Measurements from ENCODE around the gene C14orf132.

C14orf132 gene

GRCh38 chr14:96092936-96093335, 53.8 kb downstream of the C14orf132 start:
- no peak for TF ChIP-seq CTCF (IDR thresholded peaks at IDR 0.05; ENCODE audit: low read depth, low read length, missing control alignments)
- H3K4me3 ChIP-seq (ENCODE audit: low read depth, low read length): no peak overlapping the region
- no peak for DNase-seq (ENCODE audit: low read depth)

- no peak for TF ChIP-seq CTCF (IDR thresholded peaks at IDR 0.05; ENCODE audit: low read depth, low read length, missing control alignments)
- no peak for DNase-seq (ENCODE audit: low read depth)
- H3K4me3 ChIP-seq (ENCODE audit: low read depth, low read length): no peak overlapping the region
Observed at GRCh38 chr14:96094211-96094610, 55.0 kb downstream of the C14orf132 start.

GRCh38 chr14:96094656-96095055, 55.5 kb downstream of the C14orf132 start:
- TF ChIP-seq CTCF (IDR thresholded peaks at IDR 0.05; ENCODE audit: low read depth, low read length, missing control alignments): no peak
- no peak overlapping the region for H3K4me3 ChIP-seq (ENCODE audit: low read depth, low read length)
- no peak for DNase-seq (ENCODE audit: low read depth)

- H3K4me3 ChIP-seq (ENCODE audit: low read depth, low read length): no peak overlapping the region
Observed at GRCh38 chr14:96095058-96095457, 55.9 kb downstream of the C14orf132 start.

GRCh38 chr14:96095581-96096476, 56.7 kb downstream of the C14orf132 start:
- TF ChIP-seq CTCF (IDR thresholded peaks at IDR 0.05; ENCODE audit: low read depth, low read length, missing control alignments): no peak
- H3K4me3 ChIP-seq (ENCODE audit: low read depth, low read length): no peak overlapping the region
- no peak for DNase-seq (ENCODE audit: low read depth)

More at GRCh38 chr14:96095058-96095457, 55.9 kb downstream of the C14orf132 start:
- no peak for TF ChIP-seq CTCF (IDR thresholded peaks at IDR 0.05; ENCODE audit: low read depth, low read length, missing control alignments)
- no peak for DNase-seq (ENCODE audit: low read depth)

- no peak for TF ChIP-seq CTCF (IDR thresholded peaks at IDR 0.05; ENCODE audit: low read depth, low read length, missing control alignments)
- no peak overlapping the region for H3K4me3 ChIP-seq (ENCODE audit: low read depth, low read length)
- no peak for DNase-seq (ENCODE audit: low read depth)
Observed at GRCh38 chr14:96096639-96097610, 57.8 kb downstream of the C14orf132 start.
